Measurements from ENCODE around the gene ATPAF1.

GRCh38 chr1:46647611-46648010 lies 20.6 kb downstream of the ATPAF1 start:
- TF ChIP-seq ZNF622 (IDR thresholded peaks at IDR 0.05), result no peak
- TF ChIP-seq CTCF (IDR thresholded peaks at IDR 0.05 in 2 of 3, conservative IDR thresholded peaks at IDR 0.05 in 1 of 3; ENCODE audit: control insufficient read depth in 2 of 3, extremely low read depth in 1 of 3, insufficient read depth in 1 of 3, low read depth in 3 of 3, low read length in 3 of 3), result no peak
